ENCODE data around the gene CNOT1.

DNA sequence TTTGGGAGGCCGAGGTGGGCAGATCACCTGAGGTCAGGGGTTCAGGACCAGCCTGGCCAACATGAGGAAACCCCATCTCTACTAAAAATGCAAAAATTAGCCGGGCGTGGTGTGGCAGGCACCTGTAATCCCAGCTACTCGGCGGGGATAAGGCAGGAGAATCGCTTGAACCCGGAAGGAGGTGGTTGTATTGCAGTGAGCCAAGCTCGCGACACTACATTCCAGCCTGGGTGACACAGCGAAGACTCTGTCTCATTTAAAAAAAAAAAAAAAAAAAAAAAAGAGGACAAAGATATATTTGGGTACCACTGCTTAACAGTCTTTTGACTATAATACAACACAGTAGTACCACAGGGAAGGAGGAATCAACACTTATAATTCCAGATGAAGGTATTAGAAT is 9.2 kb downstream of the CNOT1 start:
- TF ChIP-seq, protein P1, sequence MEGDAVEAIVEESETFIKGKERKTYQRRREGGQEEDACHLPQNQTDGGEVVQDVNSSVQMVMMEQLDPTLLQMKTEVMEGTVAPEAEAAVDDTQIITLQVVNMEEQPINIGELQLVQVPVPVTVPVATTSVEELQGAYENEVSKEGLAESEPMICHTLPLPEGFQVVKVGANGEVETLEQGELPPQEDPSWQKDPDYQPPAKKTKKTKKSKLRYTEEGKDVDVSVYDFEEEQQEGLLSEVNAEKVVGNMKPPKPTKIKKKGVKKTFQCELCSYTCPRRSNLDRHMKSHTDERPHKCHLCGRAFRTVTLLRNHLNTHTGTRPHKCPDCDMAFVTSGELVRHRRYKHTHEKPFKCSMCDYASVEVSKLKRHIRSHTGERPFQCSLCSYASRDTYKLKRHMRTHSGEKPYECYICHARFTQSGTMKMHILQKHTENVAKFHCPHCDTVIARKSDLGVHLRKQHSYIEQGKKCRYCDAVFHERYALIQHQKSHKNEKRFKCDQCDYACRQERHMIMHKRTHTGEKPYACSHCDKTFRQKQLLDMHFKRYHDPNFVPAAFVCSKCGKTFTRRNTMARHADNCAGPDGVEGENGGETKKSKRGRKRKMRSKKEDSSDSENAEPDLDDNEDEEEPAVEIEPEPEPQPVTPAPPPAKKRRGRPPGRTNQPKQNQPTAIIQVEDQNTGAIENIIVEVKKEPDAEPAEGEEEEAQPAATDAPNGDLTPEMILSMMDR (conservative IDR thresholded peaks at IDR 0.05; ENCODE audit: low read depth, low read length), result no peak
- TF ChIP-seq POLR2A (IDR thresholded peaks at IDR 0.05; ENCODE audit: low read depth, low read length) (no peak), BHLHE40 (IDR thresholded peaks at IDR 0.05; ENCODE audit: low read depth, low read length) (no peak), RFX5 (IDR thresholded peaks at IDR 0.05; ENCODE audit: low read depth, low read length) (no peak), RAD21 (IDR thresholded peaks at IDR 0.05; ENCODE audit: low read length) (no peak), SMC3 (IDR thresholded peaks at IDR 0.05; ENCODE audit: low read depth, low read length) (no peak)

All from IMR-90 (cell line).